ENCODE data around the gene PILRA. TPM values are rescaled to one million over a fixed set of nuclear protein-coding genes. Genes with fewer than 3 reads are reported as not detected.

The PILRA gene
- total and polyA plus RNA-seq, 2 of the 8 experiments (the other 6 are each of a cell fraction or from before 2014, with no cell fraction given): 7.6 to 10.6 TPM

- ChIA-PET CTCF (ENCODE audit: partially characterized antibody) (interaction anchor here (1.1 to 1.4 kb wide), 3 partner anchors 17 to 42 kb away, joined by 3 read pairs; no protein-coding TSS in a partner anchor), POLR2A (ENCODE audit: partially characterized antibody) (interaction anchor here (0.7 to 2.5 kb wide), 8 partner anchors 9 to 691 kb away, joined by 3 to 12 read pairs (median 5); no protein-coding TSS in a partner anchor)
- Histone ChIP-seq H3K4me2 (ENCODE audit: insufficient read depth in 1 of 2, low read depth in 2 of 2, low read length in 2 of 2) (no peak overlapping the region), H3K4ac (replicated peaks; ENCODE audit: insufficient read length, low read depth, low read length) (no peak overlapping the region), H4K8ac (ENCODE audit: extremely low read depth, insufficient read depth, low read length) (no peak overlapping the region), H3K27me3 (replicated peaks in 1 of 4; ENCODE audit: control insufficient read depth in 3 of 4, extremely low read depth in 1 of 4, insufficient read depth in 3 of 4, low read length in 3 of 4) (no peaks in the 10 kb centered on the region), H2BK5ac (ENCODE audit: low read depth, low read length) (no peak overlapping the region), H3K9ac (replicated peaks in 1 of 4; ENCODE audit: extremely low read depth in 1 of 4, low read depth in 3 of 4, low read length in 3 of 4) (no peak overlapping the region), H4K91ac (replicated peaks; ENCODE audit: insufficient read length, low read length) (no peak overlapping the region), H3K9me3 (ENCODE audit: insufficient read depth in 2 of 2, low read depth in 1 of 2, low read length in 1 of 2) (no peaks in the 10 kb centered on the region), H3K4me1 (replicated peaks in 1 of 4; ENCODE audit: control insufficient read depth in 3 of 4, insufficient read depth in 4 of 4, low read length in 3 of 4) (peaks cover 0 to 6% (median 4%) of the 10 kb centered on the region in 4 experiments; a peak in 6 of 7 replicates), H3K18ac (ENCODE audit: extremely low read depth, low read length) (no peak overlapping the region), H2BK12ac (ENCODE audit: low read depth, low read length) (no peak overlapping the region), H4K20me1 (replicated peaks in 1 of 2; ENCODE audit: control insufficient read depth in 1 of 2, insufficient read depth in 2 of 2, low read length in 2 of 2) (no peaks in the 10 kb centered on the region), H3K36me3 (ENCODE audit: control insufficient read depth in 2 of 4, insufficient read depth in 4 of 4, low read length in 3 of 4) (peaks cover 13 to 60% (median 28%) of the 10 kb centered on the region in 4 experiments), H2AK5ac (ENCODE audit: low read depth, low read length) (no peak overlapping the region), H3K4me3 (ENCODE audit: extremely low read depth in 1 of 4, insufficient read depth in 2 of 4, low read depth in 3 of 4, low read length in 4 of 4) (no peak overlapping the region), H2BK15ac (ENCODE audit: low read length) (no peak overlapping the region), H3K23ac (ENCODE audit: insufficient read length) (no peak overlapping the region), H4K5ac (ENCODE audit: insufficient read length, low read depth, low read length) (no peak overlapping the region), H3K14ac (ENCODE audit: insufficient read length) (no peak overlapping the region), H2BK20ac (ENCODE audit: low read length) (no peak overlapping the region), H2BK120ac (replicated peaks; ENCODE audit: low read depth, low read length) (no peak overlapping the region), H3K27ac (ENCODE audit: low read depth, low read length) (no peak overlapping the region), H3K79me2 (ENCODE audit: control insufficient read depth in 1 of 2, insufficient read depth in 2 of 2, low read length in 2 of 2) (no peaks in the 10 kb centered on the region), H3K79me1 (ENCODE audit: low read depth, low read length) (peaks cover 2% of the 10 kb centered on the region; the same call in 1 of the 2 replicates), H3K23me2 (ENCODE audit: low read depth, low read length) (no peaks in the 10 kb centered on the region), H2AFZ (ENCODE audit: low read length) (no peak overlapping the region), H3K56ac (replicated peaks; ENCODE audit: insufficient read length, low read depth, low read length) (no peak overlapping the region)
- 95% methylated on average over 6 of the region's 6 CpGs; no CpG with 5 or more reads in 1 of the 2 experiments for WGBS, 2 experiments (ENCODE audit: extremely low coverage in 1 of 2, insufficient coverage in 1 of 2, insufficient read length in 1 of 2, insufficient replicate concordance in 2 of 2, low coverage in 1 of 2, low lambda C conversion rate in 2 of 2, missing lambda C conversion rate in 1 of 2)
- TF ChIP-seq POLR2A (IDR thresholded peaks at IDR 0.05; ENCODE audit: control extremely low read depth in 1 of 2, low read depth in 2 of 2, low read length in 2 of 2) (no peak), POU5F1 (IDR thresholded peaks at IDR 0.05; ENCODE audit: low read depth, low read length) (no peak), SRF (IDR thresholded peaks at IDR 0.05; ENCODE audit: low read depth, low read length) (no peak), TEAD4 (IDR thresholded peaks at IDR 0.05; ENCODE audit: low read depth, low read length) (no peak), SIRT6 (IDR thresholded peaks at IDR 0.05; ENCODE audit: low read length) (no peak), RBBP5 (IDR thresholded peaks at IDR 0.05; ENCODE audit: borderline replicate concordance, low read depth, low read length) (no peak), CBX8 (IDR thresholded peaks at IDR 0.05; ENCODE audit: borderline replicate concordance, low read depth, low read length) (no peak), HDAC2 (IDR thresholded peaks at IDR 0.05; ENCODE audit: borderline replicate concordance in 1 of 2, low read depth in 2 of 2, low read length in 2 of 2) (no peak), EP300 (IDR thresholded peaks at IDR 0.05; ENCODE audit: borderline replicate concordance in 1 of 2, low read depth in 2 of 2, low read length in 2 of 2) (no peak), PHF8 (conservative IDR thresholded peaks at IDR 0.05; ENCODE audit: low read depth, low read length) (no peak), USF2 (IDR thresholded peaks at IDR 0.05; ENCODE audit: low read length) (no peak), ZNF274 (IDR thresholded peaks at IDR 0.05; ENCODE audit: borderline replicate concordance, extremely low read depth, low read length) (no peak)
- FAIRE-seq (no peak), DNase-seq (ENCODE audit: low read depth in 1 of 2, low spot score in 2 of 2) (no peak)
These were observed 8.8 kb upstream of the PILRA start for GRCh38 chr7:100364480-100364879.
